GM21723 (cell line): Measurements from ENCODE around the gene HEPACAM.

Experiments
- ATAC-seq: cut with Tn5 transposase; IDR thresholded peaks from one replicate; pipeline ENCODE4 v1.9.1; 2021; ENCODE audit warnings: mild to moderate bottlenecking, moderate library complexity; ENCODE audit not compliant: unreplicated experiment

HEPACAM gene

GRCh38 chr11:124943741-124944140 lies 7.9 kb upstream of the HEPACAM start:
- ATAC-seq: no peak

GRCh38 chr11:124943254-124943616 lies 7.4 kb upstream of the HEPACAM start:
- ATAC-seq: no peak

DNA sequence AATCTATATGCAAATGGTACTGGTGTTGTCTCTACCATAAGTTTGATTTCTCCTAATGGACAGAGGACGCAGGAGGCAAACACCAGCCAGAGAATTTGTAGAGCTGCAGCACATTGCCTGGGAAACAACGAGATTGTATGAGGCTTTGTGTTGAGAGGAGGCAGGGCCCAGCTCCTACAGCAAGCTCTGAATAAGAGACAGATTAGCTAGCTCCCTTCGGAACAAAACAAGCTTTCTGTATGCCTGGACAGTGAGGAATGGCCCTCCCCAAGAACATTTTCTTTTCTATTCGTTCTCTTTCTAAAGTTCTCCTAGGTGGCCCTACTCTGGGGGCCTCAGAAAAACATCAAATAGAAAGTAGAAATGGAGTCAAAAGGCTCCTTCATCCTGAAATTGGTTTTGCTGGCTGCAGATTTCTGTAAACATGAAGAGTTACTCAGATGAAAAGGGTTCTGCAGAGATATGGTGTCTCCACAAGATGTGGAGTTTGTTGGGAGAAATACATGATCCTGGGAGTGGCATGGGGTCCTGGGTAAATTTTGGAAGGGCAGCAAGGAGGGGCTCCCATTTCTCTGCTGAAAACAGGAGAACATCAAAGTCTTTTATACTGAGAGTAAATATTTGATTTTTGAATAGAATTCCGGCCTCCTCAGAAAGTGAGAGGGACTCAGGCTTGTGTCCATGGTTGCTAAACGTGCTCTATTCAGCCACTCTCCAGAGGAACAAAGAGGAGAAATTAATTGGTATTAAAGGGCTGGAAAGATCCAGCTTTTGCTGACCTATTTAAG lies 6.8 kb upstream of the HEPACAM start:
- ATAC-seq: no peak

- peak; percentile 65 for ATAC-seq
These were observed 5.9 kb upstream of the HEPACAM start for GRCh38 chr11:124941703-124942102.

DNA sequence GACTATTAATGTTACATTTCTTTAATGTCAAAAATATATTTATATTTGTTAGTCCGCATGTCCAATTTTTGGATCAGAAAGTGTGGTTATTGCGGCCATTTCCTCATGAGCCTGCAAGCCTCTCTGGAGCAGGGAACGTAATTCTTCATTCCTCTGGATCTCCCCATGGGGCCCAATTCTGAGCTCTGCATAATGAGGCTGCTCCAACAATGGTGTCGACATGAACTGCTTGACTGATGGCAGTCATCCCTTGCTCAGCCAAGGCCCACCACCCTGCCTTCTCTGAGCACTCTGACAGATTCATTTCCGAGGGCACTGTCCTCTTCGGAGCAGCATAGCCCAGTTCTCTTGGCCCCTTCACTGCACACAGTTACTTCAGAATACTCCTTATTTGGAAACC lies 3.1 kb upstream of the HEPACAM start:
- ATAC-seq: no peak

DNA sequence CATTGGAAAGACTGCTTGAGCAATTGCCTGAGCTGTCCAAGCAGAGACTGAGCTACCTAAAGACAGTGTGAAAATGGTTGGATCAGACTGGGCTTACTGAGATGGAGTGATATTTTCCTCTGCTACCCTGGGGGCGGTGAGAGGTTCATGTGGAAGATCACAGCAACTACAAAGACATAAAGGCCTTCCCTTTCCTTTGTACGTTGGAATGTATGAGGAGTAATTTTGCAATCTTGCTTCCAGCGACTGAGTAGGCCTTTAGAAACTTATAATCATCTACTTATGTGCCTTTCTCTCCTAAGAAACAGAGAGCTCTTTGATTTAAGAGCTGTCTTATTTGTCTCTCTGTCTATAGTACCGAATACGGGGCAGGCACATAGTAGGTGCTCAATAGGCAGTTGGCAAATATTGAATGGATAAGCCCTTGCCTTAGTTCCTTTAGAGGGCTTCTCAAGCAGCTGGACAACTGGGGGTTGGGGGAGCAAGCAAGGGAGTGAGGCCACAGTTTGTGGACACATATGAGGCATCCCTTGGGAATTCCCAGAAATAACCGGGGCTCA lies 2.4 kb upstream of the HEPACAM start:
- no peak for ATAC-seq

GRCh38 chr11:124937336-124937935 lies 1.6 kb upstream of the HEPACAM start:
- ATAC-seq: no peak

DNA sequence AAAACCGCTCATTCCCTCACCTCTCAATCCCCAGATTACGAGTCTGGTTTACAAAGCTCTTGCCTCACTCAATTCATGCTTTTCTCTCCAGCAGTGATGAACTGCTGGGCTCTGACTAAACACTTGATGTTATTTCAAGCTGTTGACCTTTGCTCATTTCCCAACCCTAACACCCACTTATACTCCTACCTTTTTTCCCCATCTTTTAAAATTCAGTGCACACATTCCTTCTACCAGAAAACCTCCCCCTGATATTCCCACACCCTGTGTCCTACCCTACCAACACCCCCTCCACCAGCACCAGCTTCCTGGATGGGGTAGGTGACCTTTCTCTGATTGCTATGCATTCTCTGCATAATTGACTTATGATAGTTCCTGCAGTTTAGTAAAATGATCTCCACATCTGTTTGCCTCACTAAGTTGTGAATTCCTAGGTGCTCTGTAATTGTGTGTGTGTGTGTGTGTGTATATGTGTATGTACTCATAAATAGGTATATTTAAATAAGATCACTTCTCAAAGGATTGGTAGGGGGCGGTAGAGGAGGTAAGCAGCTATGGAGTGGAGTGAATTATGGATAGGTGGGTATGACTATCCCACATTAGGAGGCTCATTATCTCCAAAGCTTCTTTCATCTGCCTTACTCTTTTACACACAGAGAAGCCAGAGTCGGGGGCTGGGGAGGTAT lies 842 bp downstream of the HEPACAM start:
- ATAC-seq: no peak

GRCh38 chr11:124930799-124931198 lies 5.0 kb downstream of the HEPACAM start:
- peak; percentile 94 for ATAC-seq

DNA sequence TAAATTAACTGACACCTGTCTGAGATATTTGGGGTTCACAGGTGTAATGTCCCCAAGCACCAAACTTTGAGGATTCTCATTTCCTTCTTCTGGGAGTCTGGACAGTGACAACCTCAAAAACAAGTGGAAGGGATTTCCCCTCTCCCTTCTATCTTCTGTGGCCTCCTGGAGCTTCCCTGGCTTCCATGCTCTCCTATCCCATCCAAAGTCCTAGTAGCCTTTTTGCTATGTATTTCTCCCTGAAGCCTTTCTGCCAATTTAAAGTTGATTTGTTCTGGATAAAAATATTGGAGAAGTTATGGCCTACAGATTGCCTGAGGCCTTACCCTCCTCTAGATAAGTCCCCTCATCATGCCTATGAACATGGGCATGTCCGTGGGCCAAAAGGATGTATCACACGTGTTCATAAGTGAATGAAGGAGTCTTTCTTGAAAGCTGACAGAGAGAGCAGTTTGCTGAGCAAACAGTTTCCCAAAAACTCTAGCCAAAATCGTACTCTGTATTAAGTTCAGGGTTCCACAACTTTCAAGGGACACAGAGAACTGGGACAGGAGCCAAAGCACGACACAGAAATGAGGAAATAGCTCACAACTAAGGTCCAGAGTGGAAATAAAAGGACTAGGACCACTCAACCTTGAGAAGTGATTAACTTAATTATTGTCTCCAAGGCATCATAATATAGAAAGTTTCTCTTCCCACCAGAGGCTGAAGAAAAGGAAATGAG lies 6.7 kb downstream of the HEPACAM start:
- ATAC-seq: no peak

DNA sequence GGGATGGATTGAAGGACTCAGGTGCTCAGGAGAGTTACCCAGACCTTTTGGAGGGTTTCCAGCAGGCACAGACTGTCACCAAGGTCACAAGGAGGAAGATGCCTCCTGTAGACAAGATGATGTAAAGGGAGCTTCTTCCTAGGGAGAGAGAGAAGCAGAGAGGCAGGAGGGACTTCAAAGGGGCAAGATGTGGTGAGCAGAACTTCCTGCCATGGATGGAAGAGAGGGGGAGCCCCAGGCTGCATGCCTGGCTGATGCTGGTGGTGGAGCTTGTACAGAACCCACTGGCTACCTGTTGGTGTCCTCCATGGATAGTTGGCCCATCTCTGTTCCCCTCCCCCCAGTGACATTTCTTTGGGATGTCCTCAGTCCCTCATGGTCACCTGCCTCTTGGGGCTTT lies 12.6 kb downstream of the HEPACAM start:
- no peak for ATAC-seq

- no peak for ATAC-seq
These were observed 13.0 kb downstream of the HEPACAM start for GRCh38 chr11:124922831-124923230.

DNA sequence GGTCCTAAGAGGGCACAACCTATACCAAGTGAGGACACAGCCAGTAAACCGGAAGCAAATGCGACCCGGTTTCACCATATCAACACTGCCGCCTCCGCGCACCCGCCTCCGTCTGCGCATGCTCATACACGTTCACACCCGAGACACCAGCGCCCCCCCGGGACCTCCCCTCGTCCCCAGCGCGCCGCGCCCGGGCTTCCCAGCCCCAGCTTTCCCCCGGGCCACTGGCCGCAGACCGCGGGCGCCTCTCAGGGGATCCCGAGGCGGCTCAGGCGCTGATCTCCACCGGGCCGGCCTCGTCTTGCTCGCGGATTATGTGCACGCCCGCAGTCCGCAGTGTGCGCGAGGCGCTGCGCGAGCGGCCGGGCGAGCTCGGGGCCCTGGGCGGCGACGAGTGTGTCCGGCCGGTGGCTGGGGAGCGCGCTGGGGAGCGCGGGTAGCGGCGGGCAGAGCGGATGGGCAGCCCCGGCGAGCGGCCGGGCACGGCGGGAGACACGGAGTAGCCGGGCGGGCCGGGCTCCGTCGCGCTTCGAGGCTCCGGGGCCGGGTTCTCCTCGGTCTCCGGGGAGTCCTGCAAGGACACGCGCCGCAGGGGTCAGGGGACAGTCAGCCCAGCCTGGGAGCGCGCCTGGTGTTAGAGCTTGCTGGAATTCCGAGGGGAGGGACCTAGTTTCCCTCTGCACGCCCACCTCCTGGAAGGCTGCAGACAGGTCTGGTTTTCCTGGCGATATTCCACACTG lies 14.8 kb downstream of the HEPACAM start:
- peak; percentile 76 for ATAC-seq

DNA sequence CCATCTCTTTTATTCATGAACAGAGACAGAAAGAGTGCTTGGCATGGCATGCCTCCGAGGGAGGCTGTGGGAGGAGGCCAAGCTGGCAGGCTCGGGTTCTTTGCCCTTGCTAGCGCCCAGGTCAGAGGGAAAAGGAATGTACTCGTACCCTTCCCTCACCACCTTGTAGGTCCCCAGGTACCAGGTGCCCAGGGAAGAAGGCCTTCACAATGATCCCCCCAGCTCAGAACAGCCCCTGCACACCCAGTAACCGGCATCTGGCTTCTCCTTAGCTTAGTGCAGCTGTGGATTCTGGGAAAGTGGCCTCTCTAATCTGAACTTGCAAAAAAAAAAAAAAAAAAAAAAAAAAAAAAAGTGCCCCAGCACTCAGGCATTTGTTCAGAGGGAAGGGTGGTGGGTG lies 15.5 kb downstream of the HEPACAM start:
- ATAC-seq: no peak

DNA sequence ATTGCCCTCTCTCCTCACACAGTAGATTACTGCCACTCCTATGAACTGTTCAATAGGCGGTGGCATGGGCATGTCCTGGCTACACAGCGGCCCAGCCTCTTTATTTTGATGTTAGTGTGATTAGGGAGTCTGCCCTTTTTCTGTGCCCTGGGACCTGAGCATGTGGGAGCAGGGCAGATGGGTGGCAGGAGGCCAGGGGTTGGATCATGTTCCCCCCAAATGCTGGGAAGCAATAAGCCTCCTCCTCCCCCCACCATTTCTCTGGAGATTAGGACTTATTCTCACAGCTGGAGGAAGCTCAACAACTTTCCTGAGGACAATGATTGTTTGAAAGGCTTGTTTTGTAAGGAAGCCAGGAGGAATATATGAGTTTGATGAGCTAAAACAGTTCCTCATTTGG lies 15.9 kb downstream of the HEPACAM start:
- ATAC-seq: no peak

GRCh38 chr11:124918950-124919349 lies 16.9 kb downstream of the HEPACAM start, which contains the start of gene HEPN1:
HEPN1 (plus strand) TSS chr11:124919250.
- ATAC-seq: no peak

DNA sequence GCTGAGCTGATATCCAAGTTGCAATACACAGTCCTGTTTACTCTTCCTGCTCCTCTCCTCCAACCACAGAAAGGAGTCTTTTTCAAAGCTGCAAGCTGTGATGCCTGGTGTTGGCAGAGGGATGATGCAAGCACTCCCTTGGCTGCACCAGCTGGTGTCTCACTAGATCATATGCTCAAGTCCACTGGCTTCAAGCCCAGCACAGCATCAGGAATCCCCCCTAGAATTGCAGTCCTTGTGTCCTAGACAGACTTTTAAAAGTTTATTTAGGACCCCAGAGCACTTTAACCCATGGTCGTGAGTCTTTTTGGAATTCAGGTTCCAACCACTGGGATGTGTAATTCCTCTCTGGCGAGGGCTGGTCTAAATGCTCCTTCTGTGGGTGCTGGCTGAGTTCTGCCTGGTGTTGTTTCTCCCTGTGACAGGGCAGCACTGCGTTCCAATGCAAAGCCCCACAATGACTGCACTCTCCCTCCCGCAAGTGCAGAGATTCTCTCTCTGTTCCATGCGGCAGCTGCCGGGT lies 18.7 kb downstream of the HEPACAM start:
- no peak for ATAC-seq

- no peak for ATAC-seq
These were observed 19.5 kb downstream of the HEPACAM start for GRCh38 chr11:124916370-124916710.

DNA sequence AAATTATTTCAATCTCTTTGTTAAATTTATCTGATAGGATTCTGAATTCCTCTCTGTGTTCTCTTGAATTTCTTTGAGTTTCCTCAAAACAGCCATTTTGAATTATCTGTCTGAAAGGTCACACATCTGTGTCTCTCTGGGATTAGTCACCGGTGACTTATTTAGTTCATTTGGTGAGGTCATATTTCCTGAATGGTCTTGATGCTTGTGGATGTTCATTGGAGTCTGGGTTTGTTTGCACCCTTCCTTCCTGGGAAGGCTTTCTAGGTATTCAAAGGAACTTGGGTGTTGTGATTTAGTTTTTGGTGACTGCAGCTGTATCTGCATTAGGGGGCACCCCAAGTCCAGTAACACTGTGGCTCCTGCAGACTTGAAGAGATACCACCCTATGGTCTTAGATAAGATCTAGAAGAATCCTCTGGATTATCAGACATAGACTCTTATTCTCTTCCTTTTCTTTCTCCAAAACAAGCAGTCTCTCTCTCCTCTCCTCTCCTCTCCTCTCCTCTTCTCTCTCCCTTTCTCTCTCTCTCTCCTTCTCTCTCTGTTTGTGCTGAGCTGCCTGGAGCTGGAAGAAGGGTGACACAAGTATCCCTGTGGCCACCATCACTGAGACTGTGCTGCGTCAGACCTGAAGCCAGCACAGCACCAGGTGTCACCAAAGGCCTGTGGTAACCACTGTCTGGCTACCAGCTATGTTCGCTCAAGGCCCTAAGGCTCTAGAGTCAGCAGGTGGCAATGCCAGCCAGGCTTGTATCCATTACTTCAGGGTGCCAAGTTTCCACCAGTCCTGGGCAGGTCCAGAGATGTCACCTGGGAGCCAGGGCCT lies 20.1 kb downstream of the HEPACAM start:
- no peak for ATAC-seq
